LHCN-M2 (cell line): ENCODE results near the gene URAD. TPM values are rescaled to one million over a fixed set of nuclear protein-coding genes. Genes with fewer than 3 reads are reported as not detected.

ENCODE experiments used
- DNase-seq: peaks from one replicate; pipeline ENCODE4 v3.0.0-alpha.2; 2012; ENCODE audit warnings: low read depth
- total RNA-seq: library from RNA; depleted of rRNA; stranded (reverse); fragments of >200 nt; gene quantifications from 2 replicates; pipeline ENCODE4 v1.2.3, GENCODE V29; 2014

Gene URAD
- total RNA-seq, 1 experiment from 2014 or later = not detected

DNA sequence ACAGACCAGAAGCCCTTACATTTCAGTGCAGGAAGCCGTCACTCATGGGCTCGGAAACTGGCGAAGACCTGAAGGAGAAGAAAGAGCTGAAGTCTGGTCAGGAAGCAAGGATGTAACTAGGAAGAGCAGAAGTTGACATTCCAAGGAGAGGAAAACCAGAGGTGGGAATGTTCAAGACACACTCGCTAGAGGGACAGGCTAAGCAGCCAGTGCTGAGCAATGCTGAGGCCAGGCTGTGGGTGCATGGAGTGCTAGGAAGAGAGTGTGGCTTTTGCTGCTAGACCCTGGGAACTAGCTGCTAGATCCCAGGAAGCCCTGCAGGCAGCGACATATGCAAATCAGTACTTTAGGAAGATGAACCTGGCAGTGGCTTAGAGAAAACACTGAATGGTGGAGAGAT, 12.1 kb upstream of the URAD start:
- no peak for DNase-seq

DNA sequence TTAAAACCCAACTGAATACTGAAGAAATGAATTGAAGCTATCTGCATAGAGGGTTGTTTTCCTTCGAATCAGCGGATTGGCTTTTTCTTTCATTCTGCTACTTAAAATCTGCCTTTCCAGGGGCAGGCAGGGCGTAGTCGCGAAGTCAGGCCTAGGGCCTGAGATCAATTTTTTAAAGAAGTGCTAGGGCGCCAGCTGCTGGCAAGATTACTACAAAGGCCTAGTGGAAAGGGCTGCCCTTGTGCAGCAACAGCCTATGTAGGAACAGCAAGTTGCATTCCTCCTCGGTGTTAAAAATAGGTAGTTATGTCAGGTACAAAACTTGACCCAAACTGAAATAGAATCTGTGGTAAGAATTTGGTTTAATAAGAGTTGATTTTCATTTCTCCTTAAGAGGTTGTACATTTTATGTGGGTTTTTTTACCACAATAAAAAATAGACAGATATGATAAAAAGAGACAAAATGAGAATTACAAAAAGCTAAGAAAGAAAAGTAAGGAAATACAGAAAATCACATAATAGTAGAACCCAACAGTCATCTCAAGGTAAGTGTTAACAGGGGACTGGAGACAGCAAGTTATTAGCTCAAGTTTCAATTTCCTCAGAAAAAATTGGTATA, 9.5 kb upstream of the URAD start:
- DNase-seq = no peak

DNA sequence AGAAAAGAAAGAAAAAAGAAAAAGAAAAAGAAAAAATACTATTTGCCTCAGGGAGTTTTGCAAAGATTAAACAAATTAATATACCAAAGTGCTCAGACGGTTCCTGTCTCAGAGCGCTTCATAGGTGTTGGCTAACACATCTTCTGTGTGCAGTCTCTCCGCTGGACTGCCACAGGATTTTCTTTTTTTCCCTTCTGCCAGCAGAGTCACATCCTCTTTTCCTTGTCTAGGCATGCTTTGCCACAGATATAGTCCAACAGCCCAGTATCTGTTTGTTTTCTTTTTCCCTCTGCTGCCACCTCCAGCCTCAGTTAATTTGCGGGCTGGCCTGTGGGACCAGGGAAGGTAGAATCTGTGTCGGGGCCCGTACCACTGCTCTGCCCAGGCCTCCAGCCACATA, 3.4 kb upstream of the URAD start:
- no peak for DNase-seq

DNA sequence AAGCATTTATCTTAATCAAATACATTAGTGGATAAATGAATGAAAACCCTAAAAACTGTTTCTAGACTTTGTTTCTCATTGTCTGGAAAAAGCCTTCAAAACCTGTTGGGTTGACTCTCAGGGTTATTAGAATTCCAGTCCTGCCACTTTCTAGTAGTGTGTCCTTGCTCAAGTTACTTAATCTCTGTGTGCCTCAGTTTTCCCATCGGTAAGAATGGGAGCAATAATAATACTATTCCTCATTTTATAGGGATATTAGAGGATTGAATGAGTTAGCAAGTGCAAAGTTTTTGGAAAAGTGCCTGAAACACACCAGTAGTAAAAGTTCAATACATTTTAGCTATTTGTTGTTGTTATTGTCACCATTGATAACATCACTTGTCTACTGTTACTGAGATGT, 2.9 kb downstream of the URAD start:
- DNase-seq = no peak

DNA sequence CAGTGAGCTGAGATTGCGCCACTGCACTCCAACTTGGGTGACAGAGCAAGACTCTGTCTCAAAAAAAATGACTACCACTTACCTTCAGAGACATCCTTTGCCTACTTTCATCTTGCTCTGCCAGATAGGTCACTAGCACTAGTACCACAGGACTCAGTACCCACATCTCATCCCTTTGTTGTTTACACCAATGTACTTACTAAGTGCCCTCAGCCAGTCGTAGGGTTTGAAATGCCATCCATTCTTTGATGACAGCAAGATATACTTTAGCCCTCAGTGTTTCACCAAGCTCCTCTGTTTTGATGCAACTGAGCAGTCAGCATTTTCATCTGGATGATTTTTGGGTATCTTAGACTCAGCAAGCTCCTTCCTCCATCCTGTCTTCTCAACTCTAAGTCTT, 6.1 kb downstream of the URAD start:
- DNase-seq = no peak

DNA sequence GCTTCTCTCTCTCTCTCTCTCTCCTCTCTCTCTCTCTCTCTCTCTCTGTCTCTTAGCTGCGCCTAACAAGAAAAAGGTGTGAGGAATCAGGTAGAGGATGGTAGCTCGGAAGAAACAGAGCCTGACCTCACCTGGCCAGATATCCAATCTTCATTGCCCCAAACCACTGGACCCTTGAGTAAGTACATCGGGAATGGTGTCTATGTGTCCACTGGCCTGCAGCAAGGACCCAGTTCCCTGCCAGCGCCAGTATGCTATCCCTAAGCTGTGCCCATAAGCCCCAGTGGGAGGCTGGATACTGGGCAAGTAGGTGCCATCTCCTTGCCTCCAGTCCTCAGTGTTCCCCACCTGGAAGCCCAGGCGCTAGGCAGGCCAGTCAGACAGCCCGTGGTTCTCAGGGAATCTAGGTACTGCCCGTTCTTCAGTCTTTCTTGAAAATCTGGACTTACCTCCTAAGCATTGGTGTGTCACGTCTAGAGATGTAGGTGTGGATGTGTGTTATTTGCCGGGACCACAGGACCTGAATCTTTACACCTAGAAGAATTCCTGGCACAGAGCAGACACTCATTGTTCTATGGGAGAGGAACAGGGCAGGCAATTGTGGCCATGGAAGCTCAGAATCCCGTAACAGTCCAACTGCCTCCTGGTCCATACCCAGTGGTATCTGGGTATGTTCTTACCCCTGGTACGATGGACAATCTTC, 7.3 kb downstream of the URAD start:
- DNase-seq = no peak

DNA sequence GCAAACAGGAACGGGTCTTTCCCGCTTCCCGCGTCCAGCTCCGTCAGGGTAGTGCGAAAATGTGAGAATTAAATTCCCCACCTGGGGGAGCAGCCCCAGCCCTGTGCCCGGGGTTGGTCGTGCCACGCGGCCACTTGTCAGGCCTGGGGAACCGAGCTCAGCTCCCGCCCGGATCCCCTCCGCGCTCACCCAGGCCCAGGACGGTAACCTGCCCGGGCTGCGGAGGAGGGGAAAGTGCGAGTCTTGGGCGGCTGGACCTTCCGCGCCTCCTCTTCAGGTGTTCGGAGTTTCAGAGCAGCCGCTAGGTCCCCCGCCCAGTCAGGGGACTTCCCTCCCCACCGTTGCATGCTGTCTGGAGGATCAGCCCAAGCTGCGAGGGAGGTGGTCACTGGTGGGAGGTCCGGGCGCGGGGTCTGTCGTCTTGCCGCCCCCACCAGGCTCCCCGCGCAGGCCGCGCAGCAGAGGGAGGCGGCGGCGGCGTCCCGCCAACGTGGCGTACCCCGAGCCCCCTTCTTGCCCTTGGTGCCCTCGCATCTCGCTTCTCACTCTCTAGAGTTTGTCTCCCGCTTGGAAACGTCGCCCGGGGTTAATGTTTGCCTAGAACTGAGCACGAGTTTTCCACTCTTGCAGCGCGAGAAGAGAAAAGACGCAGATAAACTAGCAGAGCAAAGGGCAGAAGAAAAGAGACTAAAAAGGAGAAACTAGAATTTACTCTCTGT, 8.1 kb downstream of the URAD start:
- no peak for DNase-seq

DNA sequence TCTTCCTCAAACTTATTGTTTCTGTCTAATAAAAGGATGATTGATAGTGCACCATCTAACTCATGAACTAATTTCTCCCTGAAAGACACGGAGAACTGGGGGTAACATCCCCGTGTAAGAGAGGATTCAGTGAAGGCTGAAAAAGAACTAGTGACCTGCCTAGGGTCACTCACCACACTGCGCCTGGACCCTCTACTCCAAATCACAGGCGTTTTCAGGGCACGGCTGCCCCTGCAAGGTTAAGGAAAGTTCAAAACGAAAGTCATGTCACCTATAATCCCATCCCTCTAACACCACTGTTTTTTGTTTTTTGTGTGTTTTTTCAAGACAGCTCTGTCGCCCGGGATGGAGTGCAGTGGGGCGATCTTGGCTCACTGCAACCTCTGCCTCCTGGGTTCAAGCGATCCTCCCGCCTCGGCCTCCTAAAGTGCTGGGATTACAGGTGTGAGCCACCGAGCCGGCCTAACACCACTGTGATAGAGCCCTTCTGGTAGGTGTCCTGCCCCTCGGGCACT, 8.7 kb downstream of the URAD start:
- DNase-seq = no peak

DNA sequence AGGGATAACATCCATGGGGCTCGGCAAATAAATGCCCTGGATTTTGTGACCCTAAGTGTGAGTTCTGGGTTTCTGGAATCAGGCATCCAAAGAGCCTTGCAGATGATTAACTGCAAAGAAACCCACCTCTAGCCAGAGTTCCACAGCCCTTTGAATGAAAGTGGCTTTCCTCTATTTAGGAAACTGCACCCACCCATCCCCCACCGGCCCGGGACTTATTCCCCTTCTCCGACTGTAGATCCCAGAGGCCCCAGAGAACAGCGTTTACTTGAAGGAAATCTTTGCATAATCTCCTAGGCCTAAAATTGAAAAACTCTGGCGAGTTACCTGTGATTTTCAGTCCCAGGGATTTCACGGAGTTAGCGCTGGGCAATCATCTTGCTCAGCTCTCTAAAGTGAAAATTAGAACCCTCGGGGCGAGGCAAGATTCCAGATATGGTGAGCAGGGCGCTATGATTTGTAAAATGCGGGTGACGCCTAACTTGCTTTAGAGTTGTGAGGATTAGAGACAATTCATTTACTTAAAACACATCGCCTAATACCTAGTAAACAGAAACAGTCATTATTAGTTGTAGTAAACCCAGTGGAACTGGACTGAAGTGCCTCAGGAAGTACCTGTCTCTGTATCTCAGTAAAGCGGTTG, 9.4 kb downstream of the URAD start:
- DNase-seq = no peak

DNA sequence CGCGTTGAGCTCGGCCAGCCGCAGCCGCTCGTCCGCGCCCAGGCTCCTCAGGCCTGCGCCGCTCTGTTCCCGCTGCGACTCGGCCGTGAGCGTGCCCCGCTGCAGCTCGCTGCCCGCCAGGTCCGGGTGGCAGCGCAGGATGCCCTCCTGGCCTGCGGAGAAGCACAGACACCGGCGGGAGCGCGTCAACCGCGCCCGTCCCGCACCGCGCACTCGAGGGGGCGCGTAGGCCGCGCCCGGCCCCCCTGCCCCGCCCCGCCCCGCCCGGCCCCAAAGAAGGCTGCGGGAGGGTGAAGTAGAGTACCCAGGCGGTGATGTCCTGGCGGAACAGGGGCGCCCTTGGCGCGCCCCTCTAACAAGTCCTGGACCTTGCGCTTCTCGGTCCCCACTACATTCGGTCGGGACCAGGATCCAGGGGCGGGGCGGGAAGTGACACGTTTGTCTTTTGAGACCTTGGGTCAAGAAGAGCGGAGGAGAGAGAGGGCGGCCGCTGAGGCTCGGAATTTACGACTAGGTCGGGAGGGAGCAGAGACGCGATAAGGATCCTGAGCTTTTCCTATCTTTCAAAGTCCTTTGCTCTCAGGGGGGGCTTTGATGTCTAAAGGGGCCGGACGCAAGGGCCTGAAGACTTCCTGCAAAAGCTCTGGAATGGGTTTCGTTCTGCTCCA, 10.1 kb downstream of the URAD start:
- DNase-seq = no peak

DNA sequence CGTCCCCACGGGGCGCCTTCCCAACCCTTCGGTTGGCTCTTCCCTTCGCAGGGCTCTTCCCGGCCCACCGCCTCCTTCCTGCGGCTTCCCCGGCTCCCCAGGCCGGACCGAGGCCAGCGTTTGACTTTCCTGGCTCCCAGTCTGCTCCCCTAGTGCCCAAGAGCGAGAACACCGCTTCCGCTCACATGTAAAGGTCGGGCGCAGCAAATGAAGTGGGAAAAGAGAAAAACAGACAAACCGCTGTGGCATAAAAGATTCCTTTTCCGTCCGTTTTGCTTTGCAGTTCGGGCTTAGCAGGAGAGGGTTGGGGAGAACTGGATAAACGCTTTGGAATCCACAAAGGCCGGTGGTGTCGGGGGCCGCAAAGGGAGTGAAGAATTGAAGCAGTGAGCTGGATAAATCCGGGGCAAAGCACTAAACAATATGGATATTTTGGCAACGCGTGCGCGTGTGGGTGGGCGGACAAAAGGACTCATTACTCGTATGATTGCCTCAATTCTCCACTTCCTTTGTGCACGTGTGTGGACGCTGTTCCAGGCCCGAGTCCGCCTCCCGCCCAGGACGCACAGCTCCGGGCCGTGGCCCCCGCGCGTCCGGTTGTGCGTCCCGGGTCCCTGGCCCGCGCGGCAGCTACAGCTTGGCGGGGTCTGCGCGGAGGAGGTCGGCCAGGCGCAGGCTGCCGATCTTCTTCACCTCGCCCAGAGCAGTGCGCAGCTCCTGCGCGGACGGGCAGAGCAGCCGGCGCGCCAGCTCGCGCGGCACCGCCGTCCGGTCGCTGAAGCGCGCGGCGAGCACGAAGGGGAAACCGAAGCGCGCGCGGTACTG, 10.8 kb downstream of the URAD start:
- no peak for DNase-seq

DNA sequence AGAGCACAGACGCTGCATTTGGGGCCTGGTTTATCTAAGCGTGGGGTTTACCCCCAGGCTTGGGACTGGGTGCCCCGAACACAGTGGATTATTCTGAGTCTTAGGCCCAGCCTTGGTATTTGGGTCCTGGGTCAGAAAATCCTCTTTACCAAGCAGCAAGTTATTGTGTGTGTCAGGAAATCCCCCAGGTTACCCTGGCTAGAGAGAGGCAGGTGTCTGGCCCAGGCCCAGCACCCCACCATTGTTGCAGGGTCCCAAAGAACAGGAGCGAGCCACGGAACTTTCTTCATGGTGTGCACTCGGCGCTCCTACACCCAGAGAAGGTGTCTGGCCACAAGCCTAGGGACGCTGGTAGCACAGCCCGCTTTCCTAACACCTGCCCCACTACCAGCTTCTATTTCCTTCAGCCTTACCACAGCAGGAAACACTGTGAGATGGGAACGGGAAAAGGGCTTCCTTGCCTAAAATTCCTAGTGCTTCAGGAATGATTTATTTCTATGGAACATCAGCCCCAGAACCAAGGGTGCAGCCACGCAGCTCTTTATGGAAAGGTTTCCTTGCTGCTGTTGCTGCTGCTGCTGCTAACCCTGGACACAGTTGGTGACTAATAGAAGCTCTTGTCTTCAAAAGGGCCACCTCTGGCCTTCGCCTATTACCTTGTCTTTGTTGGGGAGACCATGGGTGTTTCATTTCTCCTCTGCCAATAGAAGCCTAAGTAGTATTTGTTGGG, 12.0 kb downstream of the URAD start:
- DNase-seq = no peak

DNA sequence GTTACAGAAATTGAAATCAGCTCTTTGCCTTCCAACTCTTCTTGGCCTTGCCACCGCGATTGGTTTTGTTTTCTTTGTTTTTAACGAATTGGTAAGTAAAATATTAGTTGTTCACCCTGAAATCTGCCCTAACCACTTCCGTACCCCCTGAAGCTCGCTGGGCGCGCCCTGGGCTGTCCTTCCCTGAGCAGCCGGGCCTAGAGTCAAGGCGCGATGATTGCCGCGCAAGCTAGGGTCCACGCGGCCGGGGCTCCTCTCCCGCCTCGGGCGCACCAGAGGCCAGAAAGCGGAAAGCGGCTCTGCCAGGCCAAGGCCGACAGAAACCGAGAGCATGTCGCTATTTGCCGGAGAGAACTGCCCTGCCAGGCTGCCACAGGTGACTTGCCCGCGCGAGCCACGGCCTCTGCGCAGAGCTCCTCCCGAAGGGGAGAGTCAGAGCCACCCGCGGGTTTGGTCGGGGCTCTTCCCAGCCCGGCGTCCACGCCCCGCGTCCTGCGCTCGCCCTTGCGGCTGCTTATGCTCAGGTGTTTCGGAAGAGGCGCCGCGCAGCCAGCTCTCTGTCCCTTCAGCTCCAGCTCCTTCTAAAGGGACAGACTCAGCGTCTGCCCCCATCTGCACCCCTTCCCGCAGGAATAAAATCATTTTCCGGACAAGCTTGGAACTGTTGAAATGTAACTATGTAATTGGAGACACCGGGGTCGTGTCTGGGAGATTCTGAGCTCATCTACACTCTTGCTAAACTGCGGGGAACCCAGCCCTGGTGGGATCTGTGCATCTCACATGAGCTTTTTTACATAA, 12.7 kb downstream of the URAD start:
- DNase-seq = no peak

DNA sequence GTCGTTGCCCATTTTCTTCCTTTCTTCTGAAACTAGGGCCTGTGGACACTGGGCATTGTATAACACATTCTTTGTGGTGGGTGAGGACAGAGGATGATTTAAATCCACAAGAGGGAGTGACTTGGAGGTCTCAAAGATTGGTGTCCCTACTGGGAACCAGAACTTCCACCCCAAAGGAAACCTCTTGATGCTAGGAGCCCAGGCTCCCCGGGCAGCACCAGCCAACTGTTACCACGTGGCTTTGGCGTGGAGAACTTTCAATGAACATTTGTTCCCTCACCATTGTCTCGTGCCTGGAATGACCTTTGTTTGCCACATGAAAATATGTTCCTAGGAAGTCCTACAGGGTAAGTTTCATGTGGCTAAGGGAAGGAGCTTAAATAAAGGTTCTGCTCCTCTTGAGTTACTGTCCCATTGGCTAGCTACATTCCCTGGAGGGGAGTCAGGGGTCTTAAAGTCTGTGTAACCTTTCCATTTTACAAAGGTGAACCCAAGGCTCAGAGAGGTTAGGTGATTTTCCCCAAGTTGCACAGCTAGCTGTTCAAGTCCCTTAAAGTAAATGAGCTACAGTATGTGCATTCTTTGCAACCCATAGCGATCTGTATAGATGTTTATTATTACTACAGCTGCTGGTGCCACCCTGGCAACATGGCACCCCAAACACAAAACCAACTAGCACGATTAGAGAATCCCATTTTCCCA, 14.4 kb downstream of the URAD start:
- DNase-seq = no peak

DNA sequence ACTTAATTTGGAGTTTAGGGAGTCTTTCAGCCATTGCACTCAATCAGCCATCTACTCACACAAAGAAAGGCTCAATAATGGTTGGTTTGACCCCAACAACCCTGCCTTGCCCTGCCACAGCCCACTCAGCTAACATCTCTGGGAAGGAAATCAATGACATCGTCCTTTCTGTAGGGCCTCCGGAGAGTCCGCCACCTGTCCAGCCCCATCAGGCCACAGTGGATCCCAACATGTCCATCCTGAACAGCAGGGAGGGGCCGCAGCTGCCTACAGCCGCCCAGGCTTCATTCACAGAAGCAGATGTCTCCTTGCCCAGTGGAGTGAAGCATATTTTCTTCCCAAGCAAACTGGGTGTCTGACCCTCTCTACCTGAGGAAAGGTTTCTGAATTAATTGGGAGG, 15.2 kb downstream of the URAD start:
- DNase-seq = no peak

DNA sequence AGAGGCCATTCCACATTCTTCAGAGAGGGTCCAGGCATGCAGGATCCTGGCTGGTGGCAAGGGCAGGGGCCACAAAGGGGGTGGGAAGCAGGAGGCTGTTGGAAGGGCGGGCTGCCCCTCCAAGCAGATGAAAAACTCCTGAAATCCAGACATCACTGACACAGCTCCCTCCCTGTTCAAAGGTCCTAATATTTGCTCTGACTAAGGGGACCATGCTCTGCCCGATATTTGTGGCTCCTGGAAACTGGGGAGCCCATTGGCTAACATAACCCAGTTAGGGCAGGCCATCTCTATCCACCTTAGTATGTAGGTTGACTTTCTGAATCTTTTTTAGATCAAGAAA, 16.0 kb downstream of the URAD start:
- no peak for DNase-seq

DNA sequence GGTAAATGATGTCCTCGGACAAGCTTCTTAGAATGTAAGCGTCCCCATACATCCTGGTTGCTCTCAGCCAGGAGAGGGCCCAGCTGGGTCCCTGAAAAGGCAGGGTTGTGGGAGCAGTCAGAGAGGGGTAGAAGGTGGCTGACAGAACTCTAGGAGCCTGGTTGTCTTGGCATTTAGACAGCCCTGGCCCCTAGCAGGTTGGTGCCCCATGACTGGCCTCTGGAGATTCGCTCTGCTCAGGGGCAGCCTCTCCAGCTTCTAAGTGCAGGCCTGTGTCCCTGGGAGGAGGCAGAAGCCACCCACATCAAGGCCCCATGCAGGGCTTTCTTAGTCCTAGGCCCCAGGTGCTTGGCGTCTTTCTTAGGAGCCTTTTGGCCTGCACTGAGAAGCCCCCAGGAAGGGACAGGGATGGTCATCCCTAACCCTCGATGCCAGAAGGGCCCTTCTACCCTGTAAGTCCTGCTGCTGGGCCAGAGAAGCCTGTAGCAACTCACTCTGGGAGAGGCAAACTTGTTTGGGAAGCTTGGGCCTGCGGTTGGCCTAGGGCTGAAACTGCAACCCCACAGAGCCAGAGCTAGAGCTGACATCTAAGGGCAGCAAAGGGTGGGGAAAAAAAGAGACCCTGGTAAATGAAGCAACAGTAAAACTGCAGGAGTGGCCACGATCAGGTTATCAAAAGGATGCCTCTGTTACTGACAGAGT, 16.6 kb downstream of the URAD start:
- DNase-seq = no peak

DNA sequence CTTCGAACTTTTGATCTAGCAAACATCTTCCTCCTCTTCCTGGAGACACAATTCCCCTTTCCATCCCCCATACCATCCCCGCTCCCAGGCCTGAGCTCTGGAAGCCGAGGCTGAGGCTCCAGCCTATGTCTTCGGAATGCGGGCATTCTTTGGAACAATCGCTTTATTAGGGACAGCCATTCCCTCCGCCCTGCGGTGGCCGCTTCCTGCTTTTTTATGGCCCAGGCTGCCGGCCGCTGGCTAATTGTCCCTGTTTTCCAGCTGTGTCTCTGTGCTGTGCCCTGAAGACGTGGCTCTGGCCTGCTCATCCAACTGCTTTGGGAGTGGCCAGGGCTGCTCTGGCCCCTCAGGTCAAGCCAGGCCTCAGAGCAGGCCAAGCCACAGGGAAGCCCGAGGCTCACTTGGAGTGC, 17.3 kb downstream of the URAD start:
- no peak for DNase-seq
